GM23338 (cell line): Measurements from ENCODE around the gene SGK1. TPM values are rescaled to one million over a fixed set of nuclear protein-coding genes. Genes with fewer than 3 reads are reported as not detected.

Experiments used
- ATAC-seq: fragments of 200-7000 bp; cut with Tn5 transposase; 3 replicates; pipeline ENCODE4 v1.9.1; 2020
- DNase-seq: peaks from one replicate; pipeline ENCODE4 v3.0.0-alpha.2; 2015; ENCODE audit warnings: low spot score
- H2AFZ ChIP-seq: fragments of 200-600 bp; sonication (generic); 2 replicates; pipeline ENCODE4 v1.8.0; 2016; ENCODE audit warnings: antibody characterized with exemption, mild to moderate bottlenecking, moderate library complexity
- H3F3A ChIP-seq: fragments of 200-600 bp; sonication (generic); replicated peaks from 2 replicates; pipeline ENCODE4 v1.8.0; 2017; ENCODE audit warnings: antibody characterized with exemption, mixed run types, low read depth
- H3K27ac ChIP-seq: fragments of 200-600 bp; sonication (generic); 2 replicates; pipeline ENCODE4 v1.6.1; 2016; ENCODE audit warnings: low read depth
- H3K27me3 ChIP-seq: fragments of 200-600 bp; sonication (generic); 2 replicates; pipeline ENCODE4 v1.8.0; 2016; ENCODE audit warnings: mild to moderate bottlenecking, mixed run types, moderate library complexity; ENCODE audit not compliant: insufficient read depth
- H3K36me3 ChIP-seq: fragments of 200-600 bp; sonication (generic); 2 replicates; pipeline ENCODE4 v1.8.0; 2016; ENCODE audit warnings: mild to moderate bottlenecking; ENCODE audit not compliant: insufficient read depth
- H3K4me1 ChIP-seq: fragments of 200-600 bp; sonication (generic); 2 replicates; pipeline ENCODE4 v1.8.0; 2016; ENCODE audit warnings: mild to moderate bottlenecking, moderate library complexity; ENCODE audit not compliant: insufficient read depth
- H3K4me2 ChIP-seq: fragments of 200-600 bp; sonication (generic); 2 replicates; pipeline ENCODE4 v1.7.1; 2017; ENCODE audit warnings: mixed run types
- H3K4me3 ChIP-seq: fragments of 200-600 bp; sonication (generic); 2 replicates; pipeline ENCODE4 v1.6.1; 2016; ENCODE audit warnings: mixed run types
- H3K79me2 ChIP-seq: fragments of 200-600 bp; sonication (generic); replicated peaks from 2 replicates; pipeline ENCODE4 v1.8.0; 2017; ENCODE audit warnings: mild to moderate bottlenecking; ENCODE audit not compliant: insufficient read depth
- H3K9me2 ChIP-seq: fragments of 200-600 bp; sonication (generic); 2 replicates; pipeline ENCODE4 v1.8.0; 2017; ENCODE audit not compliant: insufficient read depth
- H4K20me1 ChIP-seq: fragments of 200-600 bp; sonication (generic); replicated peaks from 2 replicates; pipeline ENCODE4 v1.8.0; 2017; ENCODE audit warnings: mild to moderate bottlenecking; ENCODE audit not compliant: insufficient read depth
- H3K27ac Mint-ChIP-seq: 2 replicates; pipeline ENCODE4 v1.8.0; 2020; ENCODE audit warnings: inconsistent platforms, mild to moderate bottlenecking, moderate library complexity, mixed read lengths
- H3K27me3 Mint-ChIP-seq: 3 replicates; pipeline ENCODE4 v1.8.0; 2022; ENCODE audit warnings: low read depth, mild to moderate bottlenecking, moderate library complexity, mixed read lengths, inconsistent platforms; ENCODE audit not compliant: insufficient read depth, poor library complexity
- H3K36me3 Mint-ChIP-seq: 3 replicates; pipeline ENCODE4 v1.8.0; 2021; ENCODE audit warnings: low read depth, mild to moderate bottlenecking, inconsistent platforms, moderate library complexity, mixed read lengths
- H3K4me1 Mint-ChIP-seq: 3 replicates; pipeline ENCODE4 v1.8.0; 2020; ENCODE audit warnings: mild to moderate bottlenecking, inconsistent platforms, mixed read lengths
- H3K4me3 Mint-ChIP-seq: 3 replicates; pipeline ENCODE4 v1.8.0; 2021; ENCODE audit warnings: moderate library complexity, mild to moderate bottlenecking, inconsistent platforms, mixed read lengths
- H3K9me3 Mint-ChIP-seq: 3 replicates; pipeline ENCODE4 v1.8.0; 2020; ENCODE audit warnings: moderate library complexity, mild to moderate bottlenecking, inconsistent platforms, mixed read lengths
- CREB1 ChIP-seq: fragments of 250-450 bp; sonication (Bioruptor Pico); IDR thresholded peaks from 2 replicates; pipeline ENCODE4 v1.5.0; 2020; ENCODE audit warnings: low read depth, mild to moderate bottlenecking, moderate library complexity
- EZH2 ChIP-seq: fragments of 200-600 bp; sonication (generic); IDR thresholded peaks from one replicate; pipeline ENCODE4 v1.8.0; 2017; ENCODE audit warnings: antibody characterized with exemption, mild to moderate bottlenecking, low read depth; ENCODE audit not compliant: unreplicated experiment
- EZH2phosphoT487 ChIP-seq: fragments of 200-600 bp; sonication (generic); IDR thresholded peaks from one replicate; pipeline ENCODE4 v1.8.1; 2018; ENCODE audit warnings: antibody characterized with exemption; ENCODE audit not compliant: unreplicated experiment
- JUNB ChIP-seq: IDR thresholded peaks from one replicate; pipeline ENCODE4 v1.6.1; 2016; ENCODE audit warnings: antibody characterized with exemption; ENCODE audit not compliant: unreplicated experiment
- NANOG ChIP-seq: IDR thresholded peaks from 2 replicates; pipeline ENCODE4 v1.6.1; 2016; ENCODE audit warnings: antibody characterized with exemption, borderline replicate concordance
- POLR2AphosphoS5 ChIP-seq: IDR thresholded peaks from 2 replicates; pipeline ENCODE4 v1.6.1; 2016; ENCODE audit warnings: antibody characterized with exemption, low read depth
- STAT1 ChIP-seq: IDR thresholded peaks from one replicate; pipeline ENCODE4 v1.6.1; 2016; ENCODE audit warnings: antibody characterized with exemption; ENCODE audit not compliant: unreplicated experiment
- ZNF114 ChIP-seq: fragments of 250-450 bp; sonication (Bioruptor Pico); IDR thresholded peaks from 2 replicates; pipeline ENCODE4 v1.5.0; 2020; ENCODE audit warnings: mild to moderate bottlenecking, moderate library complexity
- ZNF331 ChIP-seq: fragments of 250-450 bp; sonication (Bioruptor Pico); IDR thresholded peaks from 2 replicates; pipeline ENCODE4 v1.5.0; 2020; ENCODE audit warnings: low read depth, mild to moderate bottlenecking, moderate library complexity
- polyA plus RNA-seq: library from polyadenylated mRNA; unstranded; fragments of >200 nt; fragmentation: Nextera tagmentation; extraction: Ambion mirVana; gene quantifications from 2 replicates; pipeline ENCODE4 v1.2.1, GENCODE V29; 2016
- total RNA-seq: library from RNA; depleted of rRNA; stranded (reverse); fragments of >200 nt; shearing (Covaris generic); gene quantifications from 2 replicates; pipeline ENCODE4 v1.2.3, GENCODE V29; 2014
- TF ChIP-seq, protein P1 (sequence below): fragments of 250-450 bp; sonication (Bioruptor Pico); IDR thresholded peaks from 2 replicates; pipeline ENCODE4 v1.5.0; 2020; ENCODE audit warnings: mild to moderate bottlenecking, moderate library complexity
- TF ChIP-seq, protein P2 (sequence below): IDR thresholded peaks from 2 replicates; pipeline ENCODE4 v1.6.1; 2016; ENCODE audit warnings: antibody characterized with exemption
- TF ChIP-seq, protein P3 (sequence below), 2 experiments: fragments of 200-600 bp in 1 of 2; sonication (generic) in 1 of 2; conservative IDR thresholded peaks; 2 replicates each; pipeline versions ENCODE4 v1.5.1 to v1.6.1; 2016 to 2017; ENCODE audit warnings: antibody characterized with exemption in 2 of 2, low read depth in 2 of 2, mild to moderate bottlenecking in 2 of 2, moderate library complexity in 1 of 2
- TF ChIP-seq, protein P4 (sequence below): IDR thresholded peaks from one replicate; pipeline ENCODE4 v1.6.1; 2018; ENCODE audit warnings: antibody characterized with exemption; ENCODE audit not compliant: unreplicated experiment

The SGK1 gene
- total and polyA plus RNA-seq, 2 experiments from 2014 or later: 16.3 to 37.2 TPM

DNA sequence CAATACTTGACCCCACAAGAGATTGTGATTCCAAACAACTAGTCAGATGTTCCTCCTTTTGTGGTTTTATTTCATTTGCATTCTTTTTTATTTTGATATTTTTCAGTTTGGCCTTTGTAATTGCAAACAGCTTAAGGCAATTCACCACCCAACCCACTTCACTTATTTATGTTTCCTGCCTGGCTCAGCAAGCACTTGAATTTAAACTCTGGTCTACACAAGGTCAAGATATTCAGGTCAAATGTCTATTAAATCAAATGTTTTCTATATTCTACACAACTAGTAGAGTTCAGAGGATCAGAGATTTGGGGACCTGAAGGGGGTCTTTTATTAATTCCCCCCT, 100.1 kb downstream of the SGK1 start:
- no peak overlapping the region for H3K27ac ChIP-seq
- H3K4me1 ChIP-seq: no peaks in the 10 kb centered on the region
- no peaks in the 10 kb centered on the region for H3K27me3 ChIP-seq
- H3K36me3 ChIP-seq: no peaks in the 10 kb centered on the region
- no peak overlapping the region for H2AFZ ChIP-seq
- no peak overlapping the region for H3K4me2 ChIP-seq
- H3K9me2 ChIP-seq: peaks cover 7% of the 10 kb centered on the region; the same call in 1 of the 2 replicates
- peaks cover 5% of the 10 kb centered on the region for H3K27me3 Mint-ChIP-seq
- H3K27ac Mint-ChIP-seq: no peak overlapping the region
- no peaks in the 10 kb centered on the region for H3K36me3 Mint-ChIP-seq
- no peak for TF ChIP-seq ZNF331 (CRISPR knock-in tag)
- no peak for TF ChIP-seq NANOG
- TF ChIP-seq, protein P1, sequence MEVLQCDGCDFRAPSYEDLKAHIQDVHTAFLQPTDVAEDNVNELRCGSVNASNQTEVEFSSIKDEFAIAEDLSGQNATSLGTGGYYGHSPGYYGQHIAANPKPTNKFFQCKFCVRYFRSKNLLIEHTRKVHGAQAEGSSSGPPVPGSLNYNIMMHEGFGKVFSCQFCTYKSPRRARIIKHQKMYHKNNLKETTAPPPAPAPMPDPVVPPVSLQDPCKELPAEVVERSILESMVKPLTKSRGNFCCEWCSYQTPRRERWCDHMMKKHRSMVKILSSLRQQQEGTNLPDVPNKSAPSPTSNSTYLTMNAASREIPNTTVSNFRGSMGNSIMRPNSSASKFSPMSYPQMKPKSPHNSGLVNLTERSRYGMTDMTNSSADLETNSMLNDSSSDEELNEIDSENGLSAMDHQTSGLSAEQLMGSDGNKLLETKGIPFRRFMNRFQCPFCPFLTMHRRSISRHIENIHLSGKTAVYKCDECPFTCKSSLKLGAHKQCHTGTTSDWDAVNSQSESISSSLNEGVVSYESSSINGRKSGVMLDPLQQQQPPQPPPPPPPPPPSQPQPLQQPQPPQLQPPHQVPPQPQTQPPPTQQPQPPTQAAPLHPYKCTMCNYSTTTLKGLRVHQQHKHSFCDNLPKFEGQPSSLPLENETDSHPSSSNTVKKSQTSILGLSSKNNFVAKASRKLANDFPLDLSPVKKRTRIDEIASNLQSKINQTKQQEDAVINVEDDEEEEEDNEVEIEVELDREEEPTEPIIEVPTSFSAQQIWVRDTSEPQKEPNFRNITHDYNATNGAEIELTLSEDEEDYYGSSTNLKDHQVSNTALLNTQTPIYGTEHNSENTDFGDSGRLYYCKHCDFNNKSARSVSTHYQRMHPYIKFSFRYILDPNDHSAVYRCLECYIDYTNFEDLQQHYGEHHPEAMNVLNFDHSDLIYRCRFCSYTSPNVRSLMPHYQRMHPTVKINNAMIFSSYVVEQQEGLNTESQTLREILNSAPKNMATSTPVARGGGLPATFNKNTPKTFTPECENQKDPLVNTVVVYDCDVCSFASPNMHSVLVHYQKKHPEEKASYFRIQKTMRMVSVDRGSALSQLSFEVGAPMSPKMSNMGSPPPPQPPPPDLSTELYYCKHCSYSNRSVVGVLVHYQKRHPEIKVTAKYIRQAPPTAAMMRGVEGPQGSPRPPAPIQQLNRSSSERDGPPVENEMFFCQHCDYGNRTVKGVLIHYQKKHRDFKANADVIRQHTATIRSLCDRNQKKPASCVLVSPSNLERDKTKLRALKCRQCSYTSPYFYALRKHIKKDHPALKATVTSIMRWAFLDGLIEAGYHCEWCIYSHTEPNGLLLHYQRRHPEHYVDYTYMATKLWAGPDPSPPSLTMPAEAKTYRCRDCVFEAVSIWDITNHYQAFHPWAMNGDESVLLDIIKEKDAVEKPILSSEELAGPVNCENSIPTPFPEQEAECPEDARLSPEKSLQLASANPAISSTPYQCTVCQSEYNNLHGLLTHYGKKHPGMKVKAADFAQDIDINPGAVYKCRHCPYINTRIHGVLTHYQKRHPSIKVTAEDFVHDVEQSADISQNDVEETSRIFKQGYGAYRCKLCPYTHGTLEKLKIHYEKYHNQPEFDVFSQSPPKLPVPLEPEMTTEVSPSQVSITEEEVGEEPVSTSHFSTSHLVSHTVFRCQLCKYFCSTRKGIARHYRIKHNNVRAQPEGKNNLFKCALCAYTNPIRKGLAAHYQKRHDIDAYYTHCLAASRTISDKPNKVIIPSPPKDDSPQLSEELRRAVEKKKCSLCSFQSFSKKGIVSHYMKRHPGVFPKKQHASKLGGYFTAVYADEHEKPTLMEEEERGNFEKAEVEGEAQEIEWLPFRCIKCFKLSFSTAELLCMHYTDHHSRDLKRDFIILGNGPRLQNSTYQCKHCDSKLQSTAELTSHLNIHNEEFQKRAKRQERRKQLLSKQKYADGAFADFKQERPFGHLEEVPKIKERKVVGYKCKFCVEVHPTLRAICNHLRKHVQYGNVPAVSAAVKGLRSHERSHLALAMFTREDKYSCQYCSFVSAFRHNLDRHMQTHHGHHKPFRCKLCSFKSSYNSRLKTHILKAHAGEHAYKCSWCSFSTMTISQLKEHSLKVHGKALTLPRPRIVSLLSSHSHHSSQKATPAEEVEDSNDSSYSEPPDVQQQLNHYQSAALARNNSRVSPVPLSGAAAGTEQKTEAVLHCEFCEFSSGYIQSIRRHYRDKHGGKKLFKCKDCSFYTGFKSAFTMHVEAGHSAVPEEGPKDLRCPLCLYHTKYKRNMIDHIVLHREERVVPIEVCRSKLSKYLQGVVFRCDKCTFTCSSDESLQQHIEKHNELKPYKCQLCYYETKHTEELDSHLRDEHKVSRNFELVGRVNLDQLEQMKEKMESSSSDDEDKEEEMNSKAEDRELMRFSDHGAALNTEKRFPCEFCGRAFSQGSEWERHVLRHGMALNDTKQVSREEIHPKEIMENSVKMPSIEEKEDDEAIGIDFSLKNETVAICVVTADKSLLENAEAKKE (CRISPR knock-in tag): no peak
- no peak for TF ChIP-seq STAT1
- TF ChIP-seq, protein P2, sequence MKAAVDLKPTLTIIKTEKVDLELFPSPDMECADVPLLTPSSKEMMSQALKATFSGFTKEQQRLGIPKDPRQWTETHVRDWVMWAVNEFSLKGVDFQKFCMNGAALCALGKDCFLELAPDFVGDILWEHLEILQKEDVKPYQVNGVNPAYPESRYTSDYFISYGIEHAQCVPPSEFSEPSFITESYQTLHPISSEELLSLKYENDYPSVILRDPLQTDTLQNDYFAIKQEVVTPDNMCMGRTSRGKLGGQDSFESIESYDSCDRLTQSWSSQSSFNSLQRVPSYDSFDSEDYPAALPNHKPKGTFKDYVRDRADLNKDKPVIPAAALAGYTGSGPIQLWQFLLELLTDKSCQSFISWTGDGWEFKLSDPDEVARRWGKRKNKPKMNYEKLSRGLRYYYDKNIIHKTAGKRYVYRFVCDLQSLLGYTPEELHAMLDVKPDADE: no peak
- TF ChIP-seq JUNB: no peak
- no peak for TF ChIP-seq EZH2
- TF ChIP-seq POLR2AphosphoS5: no peak
- no peak for TF ChIP-seq EZH2phosphoT487
- no peak for TF ChIP-seq ZNF114
- TF ChIP-seq, protein P3, sequence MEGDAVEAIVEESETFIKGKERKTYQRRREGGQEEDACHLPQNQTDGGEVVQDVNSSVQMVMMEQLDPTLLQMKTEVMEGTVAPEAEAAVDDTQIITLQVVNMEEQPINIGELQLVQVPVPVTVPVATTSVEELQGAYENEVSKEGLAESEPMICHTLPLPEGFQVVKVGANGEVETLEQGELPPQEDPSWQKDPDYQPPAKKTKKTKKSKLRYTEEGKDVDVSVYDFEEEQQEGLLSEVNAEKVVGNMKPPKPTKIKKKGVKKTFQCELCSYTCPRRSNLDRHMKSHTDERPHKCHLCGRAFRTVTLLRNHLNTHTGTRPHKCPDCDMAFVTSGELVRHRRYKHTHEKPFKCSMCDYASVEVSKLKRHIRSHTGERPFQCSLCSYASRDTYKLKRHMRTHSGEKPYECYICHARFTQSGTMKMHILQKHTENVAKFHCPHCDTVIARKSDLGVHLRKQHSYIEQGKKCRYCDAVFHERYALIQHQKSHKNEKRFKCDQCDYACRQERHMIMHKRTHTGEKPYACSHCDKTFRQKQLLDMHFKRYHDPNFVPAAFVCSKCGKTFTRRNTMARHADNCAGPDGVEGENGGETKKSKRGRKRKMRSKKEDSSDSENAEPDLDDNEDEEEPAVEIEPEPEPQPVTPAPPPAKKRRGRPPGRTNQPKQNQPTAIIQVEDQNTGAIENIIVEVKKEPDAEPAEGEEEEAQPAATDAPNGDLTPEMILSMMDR (conservative IDR thresholded peaks at IDR 0.05; ENCODE audit: low read depth in 2 of 2): no peak
- TF ChIP-seq, protein P4, sequence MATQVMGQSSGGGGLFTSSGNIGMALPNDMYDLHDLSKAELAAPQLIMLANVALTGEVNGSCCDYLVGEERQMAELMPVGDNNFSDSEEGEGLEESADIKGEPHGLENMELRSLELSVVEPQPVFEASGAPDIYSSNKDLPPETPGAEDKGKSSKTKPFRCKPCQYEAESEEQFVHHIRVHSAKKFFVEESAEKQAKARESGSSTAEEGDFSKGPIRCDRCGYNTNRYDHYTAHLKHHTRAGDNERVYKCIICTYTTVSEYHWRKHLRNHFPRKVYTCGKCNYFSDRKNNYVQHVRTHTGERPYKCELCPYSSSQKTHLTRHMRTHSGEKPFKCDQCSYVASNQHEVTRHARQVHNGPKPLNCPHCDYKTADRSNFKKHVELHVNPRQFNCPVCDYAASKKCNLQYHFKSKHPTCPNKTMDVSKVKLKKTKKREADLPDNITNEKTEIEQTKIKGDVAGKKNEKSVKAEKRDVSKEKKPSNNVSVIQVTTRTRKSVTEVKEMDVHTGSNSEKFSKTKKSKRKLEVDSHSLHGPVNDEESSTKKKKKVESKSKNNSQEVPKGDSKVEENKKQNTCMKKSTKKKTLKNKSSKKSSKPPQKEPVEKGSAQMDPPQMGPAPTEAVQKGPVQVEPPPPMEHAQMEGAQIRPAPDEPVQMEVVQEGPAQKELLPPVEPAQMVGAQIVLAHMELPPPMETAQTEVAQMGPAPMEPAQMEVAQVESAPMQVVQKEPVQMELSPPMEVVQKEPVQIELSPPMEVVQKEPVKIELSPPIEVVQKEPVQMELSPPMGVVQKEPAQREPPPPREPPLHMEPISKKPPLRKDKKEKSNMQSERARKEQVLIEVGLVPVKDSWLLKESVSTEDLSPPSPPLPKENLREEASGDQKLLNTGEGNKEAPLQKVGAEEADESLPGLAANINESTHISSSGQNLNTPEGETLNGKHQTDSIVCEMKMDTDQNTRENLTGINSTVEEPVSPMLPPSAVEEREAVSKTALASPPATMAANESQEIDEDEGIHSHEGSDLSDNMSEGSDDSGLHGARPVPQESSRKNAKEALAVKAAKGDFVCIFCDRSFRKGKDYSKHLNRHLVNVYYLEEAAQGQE: no peak
- TF ChIP-seq CREB1 (CRISPR knock-in tag): no peak
- no peak overlapping the region for H3K4me3 ChIP-seq
- H3K4me1 Mint-ChIP-seq: no peaks in the 10 kb centered on the region
- no peaks in the 10 kb centered on the region for H3K9me3 Mint-ChIP-seq
- no peak overlapping the region for H3K4me3 Mint-ChIP-seq
- DNase-seq: no peak
- no peaks in the 10 kb centered on the region for H4K20me1 ChIP-seq
- ATAC-seq: no peak
- H3F3A ChIP-seq: no peaks in the 10 kb centered on the region
- no peaks in the 10 kb centered on the region for H3K79me2 ChIP-seq
